CD4-positive, alpha-beta memory T cell (primary cell): ENCODE data around the gene ZNF624. TPM values are rescaled to one million over a fixed set of nuclear protein-coding genes. Genes with fewer than 3 reads are reported as not detected.

Source experiments
- CTCF ChIA-PET: fragments of 350-600 bp; sonication (Branson Sonifier 250); formaldehyde crosslinking; loops from one replicate; lab custom pipeline; 2021; ENCODE audit warnings: inconsistent platforms; ENCODE audit not compliant: partially characterized antibody; lab: Charles Lee
- POLR2A ChIA-PET: fragments of 350-600 bp; sonication (Branson Sonifier 250); formaldehyde crosslinking; loops from one replicate; lab custom pipeline; 2021; ENCODE audit not compliant: partially characterized antibody; lab: Charles Lee
- DNase-seq, 5 donors: peaks; one replicate each; pipeline versions ENCODE4 v3.0.0 to v3.0.0-alpha.2; 2020 to 2022; ENCODE audit warnings: mixed read lengths in 1 of 5
- H3K27ac ChIP-seq: one replicate; pipeline ENCODE4 v1.7.0; 2013; ENCODE audit warnings: low read depth, low read length
- H3K27me3 ChIP-seq: 2 replicates; pipeline ENCODE4 v1.7.0; 2013; ENCODE audit warnings: mild to moderate bottlenecking, low read length, moderate library complexity; ENCODE audit not compliant: insufficient read depth
- H3K36me3 ChIP-seq: 2 replicates; pipeline ENCODE4 v1.7.0; 2013; ENCODE audit warnings: mild to moderate bottlenecking, low read length, moderate library complexity; ENCODE audit not compliant: insufficient read depth
- H3K4me1 ChIP-seq: 2 replicates; pipeline ENCODE4 v1.7.0; 2013; ENCODE audit warnings: mild to moderate bottlenecking, low read length, moderate library complexity; ENCODE audit not compliant: insufficient read depth
- H3K4me3 ChIP-seq, 2 donors: one replicate each; pipeline ENCODE4 v1.7.0; 2013; ENCODE audit warnings: low read length in 2 of 2, mild to moderate bottlenecking in 1 of 2
- H3K9me3 ChIP-seq, 2 donors: one replicate each; pipeline ENCODE4 v1.7.0; 2013; ENCODE audit warnings: low read length in 2 of 2, control low read depth in 1 of 2; ENCODE audit not compliant: control insufficient read depth in 1 of 2
- H3K27ac Mint-ChIP-seq, 7 donors: one replicate each; pipeline ENCODE4 v1.8.0; 2020 to 2021; ENCODE audit warnings: mixed read lengths in 7 of 7, mild to moderate bottlenecking in 6 of 7, inconsistent platforms in 3 of 7, moderate library complexity in 3 of 7
- H3K27me3 Mint-ChIP-seq, 2 donors: one replicate each; pipeline ENCODE4 v1.8.0; 2020 to 2021; ENCODE audit warnings: mixed read lengths in 2 of 2
- H3K36me3 Mint-ChIP-seq, 2 donors: one replicate each; pipeline ENCODE4 v1.8.0; 2020 to 2021; ENCODE audit warnings: mixed read lengths in 2 of 2, inconsistent platforms in 1 of 2, mild to moderate bottlenecking in 1 of 2
- H3K4me1 Mint-ChIP-seq, 4 donors: one replicate each; pipeline ENCODE4 v1.8.0; 2020 to 2021; ENCODE audit warnings: mixed read lengths in 4 of 4, mild to moderate bottlenecking in 1 of 4
- H3K4me3 Mint-ChIP-seq, 8 donors: one replicate each; pipeline ENCODE4 v1.8.0; 2020 to 2021; ENCODE audit warnings: mixed read lengths in 8 of 8, mild to moderate bottlenecking in 7 of 8, moderate library complexity in 6 of 8, inconsistent platforms in 3 of 8
- H3K9me3 Mint-ChIP-seq, 8 donors: one replicate each; pipeline ENCODE4 v1.8.0; 2020 to 2021; ENCODE audit warnings: mixed read lengths in 8 of 8, mild to moderate bottlenecking in 5 of 8, inconsistent platforms in 3 of 8, moderate library complexity in 1 of 8
- intact Hi-C: fragments of 100-400 bp; cut with micrococcal nuclease; formaldehyde crosslinking; loops from one replicate; pipeline ENCODE4 v1.15.1; 2023
- polyA plus RNA-seq, 2 donors: library from polyadenylated mRNA; unstranded; fragments of 300-500 nt; fragmentation: Illumina TruSeq; gene quantifications; one replicate each; pipeline ENCODE4 v1.2.3, GENCODE V29; 2021
- total RNA-seq, 2 experiments: library from RNA; stranded (reverse); gene quantifications; one replicate each; pipeline ENCODE4 v1.2.3, GENCODE V29; 2021

ZNF624 gene
- total and polyA plus RNA-seq, 4 experiments from 2014 or later = 1.9 to 12.0 (median 7.4) TPM

DNA sequence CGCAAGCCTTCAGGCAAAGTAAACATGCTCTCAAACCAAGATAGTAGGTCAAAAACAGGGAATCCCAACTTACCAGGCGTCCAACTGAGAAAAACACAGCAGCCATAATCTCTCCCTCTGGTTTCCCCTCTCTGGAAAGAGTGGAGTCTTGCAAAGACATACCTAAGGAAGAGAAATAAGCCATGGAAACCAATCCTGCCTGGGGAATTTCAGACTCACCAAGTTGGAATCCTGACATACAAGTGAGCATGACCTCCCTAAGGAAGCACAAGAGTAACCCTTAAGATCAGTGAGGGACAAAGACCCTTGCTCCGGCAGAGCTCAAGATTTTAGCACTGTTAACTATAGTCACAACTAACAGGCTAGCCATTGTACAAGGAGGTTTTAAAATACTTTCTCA, 4.1 kb downstream of the ZNF624 start:
- no peaks in the 10 kb centered on the region for H3K27me3 Mint-ChIP-seq
- intact Hi-C loops = no loop called here
- H3K27ac Mint-ChIP-seq = peak overlapping the region in 1 of 7 donors; percentile 52

DNA sequence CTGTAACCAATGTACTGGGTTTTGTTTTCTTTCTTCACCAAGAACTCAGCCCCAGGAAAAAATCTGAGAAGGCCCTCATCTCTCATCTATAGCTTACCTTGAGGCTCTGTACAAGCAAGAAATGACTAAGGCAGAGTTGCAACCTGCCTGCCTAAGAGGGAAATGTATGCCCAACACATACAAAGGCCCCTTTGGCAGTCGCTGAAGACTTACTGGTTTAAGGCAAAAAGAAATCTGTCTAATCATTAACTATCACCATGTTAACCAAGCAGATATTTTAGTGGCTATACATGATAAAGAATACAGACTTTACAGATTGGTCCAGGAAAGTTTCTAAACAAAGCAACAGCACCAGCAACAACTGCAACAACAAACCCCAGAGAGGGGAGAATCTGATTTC, 14.2 kb downstream of the ZNF624 start:
- ChIA-PET CTCF (no interaction called here), POLR2A (no interaction called here)
- Mint-ChIP-seq H3K27me3 (no peaks in the 10 kb centered on the region), H3K4me1 (peaks cover 0 to 3% (median under 1%) of the 10 kb centered on the region in 4 donors), H3K4me3 (no peak overlapping the region), H3K27ac (no peak overlapping the region), H3K9me3 (peaks cover 0 to 8% (median 4%) of the 10 kb centered on the region in 8 donors), H3K36me3 (peaks cover 63 to 76% of the 10 kb centered on the region in 2 donors)
- DNase-seq = no peak
- no peaks in the 10 kb centered on the region for H3K27me3 ChIP-seq
- H3K4me1 ChIP-seq = no peaks in the 10 kb centered on the region
- H3K9me3 ChIP-seq = peaks cover 0 to 4% of the 10 kb centered on the region in 2 donors
- H3K27ac ChIP-seq = no peak overlapping the region
- peaks cover 3% of the 10 kb centered on the region for H3K36me3 ChIP-seq
- no peak overlapping the region for H3K4me3 ChIP-seq
- intact Hi-C loops = no loop called here

More for the DNA sequence above, 4.1 kb downstream of the ZNF624 start:
- no peak for DNase-seq
- H3K27me3 ChIP-seq = no peaks in the 10 kb centered on the region
- H3K9me3 ChIP-seq = no peaks in the 10 kb centered on the region
- ChIA-PET POLR2A (no interaction called here), CTCF (no interaction called here)
- peaks cover 21 to 25% of the 10 kb centered on the region in 2 donors for H3K36me3 Mint-ChIP-seq
- peak overlapping the region in 1 of 8 donors; percentile 20 for H3K4me3 Mint-ChIP-seq
- no peaks in the 10 kb centered on the region for H3K9me3 Mint-ChIP-seq
- H3K4me1 Mint-ChIP-seq = peaks cover 17 to 25% (median 21%) of the 10 kb centered on the region in 4 donors
- no peak overlapping the region for H3K27ac ChIP-seq
- H3K4me3 ChIP-seq = no peak overlapping the region
- H3K36me3 ChIP-seq = no peaks in the 10 kb centered on the region
- peaks cover 15% of the 10 kb centered on the region for H3K4me1 ChIP-seq

DNA sequence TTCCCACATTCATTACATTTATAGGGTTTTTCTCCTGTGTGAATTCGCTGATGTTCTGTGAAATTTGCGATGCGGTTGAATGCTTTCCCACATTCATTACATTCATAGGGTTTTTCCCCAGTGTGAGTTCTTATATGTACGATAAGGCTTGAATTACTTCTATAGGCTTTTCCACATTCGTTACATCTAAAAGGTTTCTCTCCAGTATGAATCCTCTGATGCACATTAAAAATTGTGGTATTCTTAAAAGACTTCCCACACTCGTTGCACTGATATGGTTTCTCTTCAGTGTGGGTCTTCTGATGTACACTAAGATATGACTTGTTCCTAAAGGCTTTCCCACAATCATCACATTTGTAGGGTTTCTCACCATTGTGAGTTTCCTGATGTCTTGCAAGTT, 30.4 kb downstream of the ZNF624 start:
- CTCF ChIA-PET = no interaction called here
- no peaks in the 10 kb centered on the region for H3K4me1 Mint-ChIP-seq
- Histone ChIP-seq H3K4me3 (no peak overlapping the region), H3K27me3 (no peaks in the 10 kb centered on the region), H3K4me1 (no peaks in the 10 kb centered on the region), H3K36me3 (peaks cover 12% of the 10 kb centered on the region), H3K27ac (no peak overlapping the region), H3K9me3 (peaks cover 15 to 35% of the 10 kb centered on the region in 2 donors)
- H3K9me3 Mint-ChIP-seq = peaks cover 0 to 92% (median 75%) of the 10 kb centered on the region in 8 donors
- no peak overlapping the region for H3K27ac Mint-ChIP-seq
- no peaks in the 10 kb centered on the region for H3K27me3 Mint-ChIP-seq
- intact Hi-C loops = no loop called here
- POLR2A ChIA-PET = no interaction called here
- DNase-seq = no peak
- peaks cover 59 to 71% of the 10 kb centered on the region in 2 donors for H3K36me3 Mint-ChIP-seq
- no peak overlapping the region for H3K4me3 Mint-ChIP-seq

DNA sequence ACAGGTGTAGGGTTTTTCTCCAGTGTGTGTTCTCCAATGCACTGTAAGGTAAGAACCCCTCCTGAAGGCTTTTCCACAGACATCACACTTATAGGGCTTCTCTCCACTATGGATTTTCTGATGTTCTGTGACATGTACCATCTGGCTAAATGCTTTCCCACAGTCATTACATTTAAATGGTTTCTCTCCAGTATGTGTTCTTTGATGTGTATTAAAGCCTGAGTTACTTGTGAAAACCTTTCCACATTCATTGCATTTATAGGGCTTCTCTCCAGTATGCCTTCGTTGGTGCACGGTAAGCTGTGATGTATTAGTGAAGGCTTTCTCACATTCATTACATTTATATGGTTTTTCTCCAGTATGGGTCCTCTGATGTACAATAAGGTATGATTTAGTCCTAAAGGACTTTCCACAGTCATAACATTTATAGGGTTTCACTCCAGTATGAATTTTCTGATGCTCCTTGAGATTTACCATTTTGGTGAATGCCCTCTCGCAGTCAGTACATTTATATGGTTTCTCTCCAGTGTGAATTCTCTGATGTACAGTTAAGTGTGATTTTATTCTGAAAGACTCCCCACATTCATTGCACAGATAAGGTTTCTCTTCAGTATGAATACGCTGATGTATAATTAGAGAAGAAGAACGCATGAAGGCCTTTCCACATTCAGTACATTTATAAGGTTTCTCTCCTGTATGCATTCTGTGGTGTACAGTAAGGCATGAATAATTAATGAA, 30.9 kb downstream of the ZNF624 start:
- Mint-ChIP-seq H3K27ac (no peak overlapping the region), H3K36me3 (peaks cover 53 to 65% of the 10 kb centered on the region in 2 donors), H3K4me3 (no peak overlapping the region), H3K9me3 (peaks cover 0 to 91% (median 73%) of the 10 kb centered on the region in 8 donors), H3K4me1 (no peaks in the 10 kb centered on the region), H3K27me3 (no peaks in the 10 kb centered on the region)
- no peak overlapping the region for H3K4me3 ChIP-seq
- peaks cover 15 to 35% of the 10 kb centered on the region in 2 donors for H3K9me3 ChIP-seq
- no peaks in the 10 kb centered on the region for H3K27me3 ChIP-seq
- no peak overlapping the region for H3K27ac ChIP-seq
- POLR2A ChIA-PET = no interaction called here
- H3K4me1 ChIP-seq = no peaks in the 10 kb centered on the region
- CTCF ChIA-PET = no interaction called here
- peaks cover 12% of the 10 kb centered on the region for H3K36me3 ChIP-seq
- intact Hi-C loops = no loop called here
- no peak for DNase-seq

DNA sequence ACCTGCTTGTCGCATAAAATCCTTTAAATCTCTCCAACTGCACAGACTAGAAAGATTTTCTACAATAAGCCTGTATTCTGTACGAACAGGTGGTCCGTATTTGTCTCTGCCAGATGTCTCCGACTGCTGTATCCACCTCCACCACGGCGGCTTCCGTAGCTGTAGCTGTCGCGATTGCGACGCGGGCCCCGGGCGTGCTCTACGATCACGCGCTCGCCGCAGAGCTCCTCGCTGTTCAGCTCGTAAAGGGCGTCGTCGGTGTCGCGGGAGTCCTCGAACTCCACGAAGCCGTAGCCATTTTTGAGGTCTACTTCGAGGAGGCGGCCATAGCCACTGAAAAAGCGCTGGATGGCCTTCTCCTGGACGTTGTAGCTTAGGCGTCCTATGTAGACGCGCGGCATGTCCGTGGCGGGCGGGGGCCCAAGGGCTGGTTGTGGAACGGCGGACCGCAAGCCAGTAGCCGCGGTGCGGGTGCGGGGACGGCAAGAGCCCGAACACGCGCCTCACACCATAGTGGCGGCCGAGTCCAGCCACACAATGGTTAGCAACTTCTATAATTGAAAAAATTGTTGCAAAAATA, 36.1 kb downstream of the ZNF624 start:
- intact Hi-C loops = no loop called here
- peaks cover 9 to 27% of the 10 kb centered on the region in 2 donors for H3K9me3 ChIP-seq
- DNase-seq = no peak
- no peaks in the 10 kb centered on the region for H3K36me3 ChIP-seq
- no peak overlapping the region for H3K4me3 Mint-ChIP-seq
- no peak overlapping the region for H3K27ac Mint-ChIP-seq
- no peak overlapping the region for H3K27ac ChIP-seq
- H3K27me3 ChIP-seq = no peaks in the 10 kb centered on the region
- peaks cover 24 to 50% of the 10 kb centered on the region in 2 donors for H3K36me3 Mint-ChIP-seq
- no peak overlapping the region for H3K4me3 ChIP-seq
- H3K4me1 ChIP-seq = no peaks in the 10 kb centered on the region
- peaks cover 0 to 87% (median 71%) of the 10 kb centered on the region in 8 donors for H3K9me3 Mint-ChIP-seq
- no peaks in the 10 kb centered on the region for H3K27me3 Mint-ChIP-seq
- no peaks in the 10 kb centered on the region for H3K4me1 Mint-ChIP-seq
- ChIA-PET CTCF (no interaction called here), POLR2A (no interaction called here)

DNA sequence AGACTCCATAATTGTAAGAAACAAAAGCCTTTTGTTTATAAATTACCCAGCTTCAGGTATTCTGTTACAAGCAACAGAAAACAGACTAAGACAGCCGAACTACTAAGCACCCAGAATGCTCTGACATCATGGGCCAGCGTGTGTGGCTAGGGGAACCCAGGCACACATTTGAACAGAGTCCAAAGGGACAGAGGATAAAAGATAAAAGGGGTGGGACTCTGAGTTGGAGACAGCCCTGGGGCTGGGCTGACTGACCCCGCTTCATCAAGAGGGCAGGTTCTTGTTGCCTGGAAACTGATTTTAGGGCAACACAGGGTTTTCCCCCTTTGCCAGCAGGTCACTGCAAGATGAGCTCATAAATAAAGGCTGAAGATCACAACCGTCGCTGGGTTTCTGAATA, 54.1 kb downstream of the ZNF624 start:
- no peak overlapping the region for H3K27ac Mint-ChIP-seq
- DNase-seq = no peak
- H3K27ac ChIP-seq = no peak overlapping the region
- H3K9me3 ChIP-seq = no peaks in the 10 kb centered on the region
- peaks cover 3 to 18% (median 12%) of the 10 kb centered on the region in 8 donors for H3K9me3 Mint-ChIP-seq
- peaks cover 0 to 3% of the 10 kb centered on the region in 2 donors for H3K27me3 Mint-ChIP-seq
- H3K36me3 Mint-ChIP-seq = peaks cover 0 to 5% of the 10 kb centered on the region in 2 donors
- no peaks in the 10 kb centered on the region for H3K4me1 Mint-ChIP-seq
- H3K4me1 ChIP-seq = no peaks in the 10 kb centered on the region
- intact Hi-C loops = no loop called here
- ChIA-PET POLR2A (interaction anchor here (1.0 kb wide), 1 partner anchor 10 kb away, joined by 3 read pairs; no protein-coding TSS in a partner anchor), CTCF (no interaction called here)
- H3K27me3 ChIP-seq = no peaks in the 10 kb centered on the region
- no peak overlapping the region for H3K4me3 ChIP-seq
- H3K36me3 ChIP-seq = no peaks in the 10 kb centered on the region
- H3K4me3 Mint-ChIP-seq = no peak overlapping the region

DNA sequence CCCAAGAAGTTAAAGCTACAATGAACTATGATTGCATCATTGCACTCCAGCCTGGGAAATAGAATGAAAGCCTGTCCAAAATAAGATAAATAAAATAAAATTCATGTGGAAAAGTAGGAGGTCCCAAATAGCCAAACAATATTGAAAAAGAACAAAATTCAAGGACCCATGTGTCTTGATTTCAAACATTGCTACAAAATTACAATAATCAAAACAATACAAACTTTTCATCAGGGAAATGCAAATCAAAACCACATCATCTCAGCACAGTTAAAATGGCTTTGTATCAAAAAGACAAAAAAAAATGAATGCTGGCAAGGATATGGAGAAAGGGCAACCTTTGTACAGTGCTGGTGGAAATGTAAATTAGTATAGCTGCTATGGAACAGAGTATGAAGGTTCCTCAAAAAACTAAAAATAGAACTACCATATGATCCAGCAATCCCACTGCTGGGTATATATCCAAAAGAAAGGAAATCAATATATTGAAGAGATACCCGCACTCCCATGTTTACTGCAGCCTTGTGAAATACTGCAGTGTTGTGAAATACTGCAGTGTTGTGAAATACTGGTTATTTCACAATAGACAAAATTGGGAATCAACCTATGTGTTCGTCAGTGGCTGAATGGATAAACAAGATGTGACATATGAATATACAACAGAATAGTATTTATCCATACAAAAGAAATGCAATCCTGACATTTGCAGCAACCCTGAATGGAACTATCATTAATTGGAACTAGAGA, 60.1 kb downstream of the ZNF624 start:
- H3K36me3 Mint-ChIP-seq = no peaks in the 10 kb centered on the region
- peaks cover 8% of the 10 kb centered on the region for H3K4me1 ChIP-seq
- no peaks in the 10 kb centered on the region for H3K27me3 ChIP-seq
- no peak overlapping the region for H3K4me3 ChIP-seq
- no peak overlapping the region for H3K27ac Mint-ChIP-seq
- DNase-seq = no peak
- no peaks in the 10 kb centered on the region for H3K9me3 Mint-ChIP-seq
- POLR2A ChIA-PET = no interaction called here
- no peaks in the 10 kb centered on the region for H3K36me3 ChIP-seq
- no peak overlapping the region for H3K4me3 Mint-ChIP-seq
- CTCF ChIA-PET = interaction anchor here (0.9 to 1.4 kb wide), 3 partner anchors 9 to 57 kb away, joined by 3 to 4 read pairs (median 4); no protein-coding TSS in a partner anchor
- H3K27ac ChIP-seq = no peak overlapping the region
- intact Hi-C loops = no loop called here
- peaks cover 0 to 7% (median 4%) of the 10 kb centered on the region in 4 donors for H3K4me1 Mint-ChIP-seq
- peaks cover 6 to 11% of the 10 kb centered on the region in 2 donors for H3K27me3 Mint-ChIP-seq
- H3K9me3 ChIP-seq = no peaks in the 10 kb centered on the region
